ENCODE measurements around the gene PLK3. TPM values are rescaled to one million over a fixed set of nuclear protein-coding genes. Genes with fewer than 3 reads are reported as not detected.
A peak's percentile ranks its signal among the peaks of the same experiment; 100 is the strongest.

Gene PLK3
- total RNA-seq, 2 donors from 2014 or later = 103 to 142 TPM

GRCh38 chr1:44777969-44778635 is 22.1 kb upstream of the PLK3 start:
- Histone ChIP-seq H3K36me3 (peaks cover 23% of the 10 kb centered on the region), H3K27ac (no peak overlapping the region), H3K9me3 (no peaks in the 10 kb centered on the region), H3K27me3 (replicated peaks; ENCODE audit: insufficient read depth) (no peaks in the 10 kb centered on the region), H3K4me1 (ENCODE audit: control insufficient read depth in 1 of 2, low read depth in 2 of 2) (peaks cover 9 to 30% of the 10 kb centered on the region in 2 donors), H3K4me3 (no peak overlapping the region)
- DNase-seq (ENCODE audit: low spot score) (no peak), ATAC-seq (ENCODE audit: insufficient number of reproducible peaks, low FRiP score, low read depth) (no peak)
- TF ChIP-seq CTCF (IDR thresholded peaks at IDR 0.05) = no peak

GRCh38 chr1:44778705-44779576 is 21.2 kb upstream of the PLK3 start:
- Histone ChIP-seq H3K4me1 (ENCODE audit: control insufficient read depth in 1 of 2, low read depth in 2 of 2) (peaks cover 14 to 33% of the 10 kb centered on the region in 2 donors), H3K27ac (no peak overlapping the region), H3K9me3 (no peaks in the 10 kb centered on the region), H3K27me3 (replicated peaks; ENCODE audit: insufficient read depth) (no peaks in the 10 kb centered on the region), H3K36me3 (peaks cover 23% of the 10 kb centered on the region), H3K4me3 (no peak overlapping the region)
- no peak for TF ChIP-seq CTCF (IDR thresholded peaks at IDR 0.05)
- DNase-seq (ENCODE audit: low spot score) = no peak
- ATAC-seq (ENCODE audit: insufficient number of reproducible peaks, low FRiP score, low read depth) = no peak

- Histone ChIP-seq H3K36me3 (peaks cover 23% of the 10 kb centered on the region), H3K4me3 (no peak overlapping the region), H3K4me1 (ENCODE audit: control insufficient read depth in 1 of 2, low read depth in 2 of 2) (peaks cover 13 to 40% of the 10 kb centered on the region in 2 donors), H3K27me3 (replicated peaks; ENCODE audit: insufficient read depth) (no peaks in the 10 kb centered on the region), H3K27ac (no peak overlapping the region), H3K9me3 (no peaks in the 10 kb centered on the region)
- TF ChIP-seq CTCF (IDR thresholded peaks at IDR 0.05) = no peak
- DNase-seq (ENCODE audit: low spot score) (no peak), ATAC-seq (ENCODE audit: insufficient number of reproducible peaks, low FRiP score, low read depth) (no peak)
Measured at GRCh38 chr1:44780583-44781121, 19.5 kb upstream of the PLK3 start.

GRCh38 chr1:44783697-44784093 is 16.5 kb upstream of the PLK3 start:
- Histone ChIP-seq H3K4me3 (peak overlapping the region; percentile 74), H3K36me3 (peaks cover 11% of the 10 kb centered on the region), H3K27ac (peak overlapping the region; percentile 34 to 44), H3K27me3 (replicated peaks; ENCODE audit: insufficient read depth) (no peaks in the 10 kb centered on the region), H3K9me3 (no peaks in the 10 kb centered on the region), H3K4me1 (ENCODE audit: control insufficient read depth in 1 of 2, low read depth in 2 of 2) (peaks cover 12 to 30% of the 10 kb centered on the region in 2 donors)
- no peak for TF ChIP-seq CTCF (IDR thresholded peaks at IDR 0.05)
- ATAC-seq (ENCODE audit: insufficient number of reproducible peaks, low FRiP score, low read depth) = no peak
- no peak for DNase-seq (ENCODE audit: low spot score)
